ENCODE results near the gene SPP2. TPM values are rescaled to one million over a fixed set of nuclear protein-coding genes. Genes with fewer than 3 reads are reported as not detected.

Gene SPP2
- total and polyA plus RNA-seq, 9 of the 15 experiments (the other 6 are each of a cell fraction or from before 2014, with no cell fraction given), result not detected

DNA sequence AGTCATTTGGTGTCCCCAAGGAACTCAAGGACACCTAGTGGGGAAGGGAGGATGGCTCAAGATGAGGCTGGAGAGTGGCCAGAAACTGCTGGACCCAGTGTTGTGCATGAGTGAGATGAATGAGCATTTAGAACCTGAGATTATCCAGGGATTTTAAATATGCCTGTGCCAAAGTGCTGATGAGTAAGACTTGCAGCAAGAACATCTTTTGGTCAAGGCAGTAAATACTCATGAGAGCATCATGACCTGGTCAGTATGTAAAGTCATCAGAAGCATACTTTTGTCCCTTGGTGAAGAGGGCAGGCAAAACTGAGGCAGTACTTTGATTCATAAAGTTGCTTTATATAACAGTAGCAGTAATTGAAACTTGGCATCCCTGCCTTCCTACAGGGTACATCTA, 3.1 kb upstream of the SPP2 start:
- Histone ChIP-seq H3K4me3 (no peak overlapping the region), H3K9ac (ENCODE audit: insufficient read depth in 1 of 2, low read depth in 2 of 2, low read length in 2 of 2) (no peak overlapping the region), H3K9me1 (ENCODE audit: control insufficient read depth, insufficient read depth, low read length) (no peaks in the 10 kb centered on the region), H3K79me2 (ENCODE audit: control insufficient read depth, insufficient read depth, low read length) (no peaks in the 10 kb centered on the region), H3K9me3 (replicated peaks; ENCODE audit: control insufficient read depth, insufficient read depth, low read depth, low read length) (no peaks in the 10 kb centered on the region), H2AFZ (ENCODE audit: low read depth, low read length) (no peak overlapping the region), H3K36me3 (ENCODE audit: control insufficient read depth, insufficient read depth, low read length) (no peaks in the 10 kb centered on the region), H3K27ac (ENCODE audit: extremely low read depth, low read depth, low read length) (no peak overlapping the region), H3K27me3 (ENCODE audit: control insufficient read depth in 2 of 2, insufficient read depth in 2 of 2, low read length in 2 of 2) (no peaks in the 10 kb centered on the region), H3K4me2 (ENCODE audit: insufficient read depth, low read length) (no peak overlapping the region), H3K4me1 (replicated peaks in 1 of 2; ENCODE audit: control insufficient read depth in 2 of 2, insufficient read depth in 2 of 2, low read length in 2 of 2) (no peaks in the 10 kb centered on the region), H4K20me1 (replicated peaks; ENCODE audit: control insufficient read depth, insufficient read depth, low read length) (no peaks in the 10 kb centered on the region)
- no TSS peak for BruUV-seq (replicated peaks)
- DNase-seq (ENCODE audit: extremely low read depth in 1 of 4, low spot score in 3 of 4) (no peak), FAIRE-seq (no peak), ATAC-seq (no peak)
- in situ Hi-C loops (cut with MboI) (no loop called here), intact Hi-C loops (cut with micrococcal nuclease) (no loop called here)
- TF ChIP-seq, protein P1, sequence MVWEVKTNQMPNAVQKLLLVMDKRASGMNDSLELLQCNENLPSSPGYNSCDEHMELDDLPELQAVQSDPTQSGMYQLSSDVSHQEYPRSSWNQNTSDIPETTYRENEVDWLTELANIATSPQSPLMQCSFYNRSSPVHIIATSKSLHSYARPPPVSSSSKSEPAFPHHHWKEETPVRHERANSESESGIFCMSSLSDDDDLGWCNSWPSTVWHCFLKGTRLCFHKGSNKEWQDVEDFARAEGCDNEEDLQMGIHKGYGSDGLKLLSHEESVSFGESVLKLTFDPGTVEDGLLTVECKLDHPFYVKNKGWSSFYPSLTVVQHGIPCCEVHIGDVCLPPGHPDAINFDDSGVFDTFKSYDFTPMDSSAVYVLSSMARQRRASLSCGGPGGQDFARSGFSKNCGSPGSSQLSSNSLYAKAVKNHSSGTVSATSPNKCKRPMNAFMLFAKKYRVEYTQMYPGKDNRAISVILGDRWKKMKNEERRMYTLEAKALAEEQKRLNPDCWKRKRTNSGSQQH (CRISPR knock-in tag; IDR thresholded peaks at IDR 0.05), result no peak
- TF ChIP-seq POLR3G (IDR thresholded peaks at IDR 0.05; ENCODE audit: extremely low read depth, insufficient read length, insufficient replicate concordance), result no peak
- TF ChIP-seq, protein P2, sequence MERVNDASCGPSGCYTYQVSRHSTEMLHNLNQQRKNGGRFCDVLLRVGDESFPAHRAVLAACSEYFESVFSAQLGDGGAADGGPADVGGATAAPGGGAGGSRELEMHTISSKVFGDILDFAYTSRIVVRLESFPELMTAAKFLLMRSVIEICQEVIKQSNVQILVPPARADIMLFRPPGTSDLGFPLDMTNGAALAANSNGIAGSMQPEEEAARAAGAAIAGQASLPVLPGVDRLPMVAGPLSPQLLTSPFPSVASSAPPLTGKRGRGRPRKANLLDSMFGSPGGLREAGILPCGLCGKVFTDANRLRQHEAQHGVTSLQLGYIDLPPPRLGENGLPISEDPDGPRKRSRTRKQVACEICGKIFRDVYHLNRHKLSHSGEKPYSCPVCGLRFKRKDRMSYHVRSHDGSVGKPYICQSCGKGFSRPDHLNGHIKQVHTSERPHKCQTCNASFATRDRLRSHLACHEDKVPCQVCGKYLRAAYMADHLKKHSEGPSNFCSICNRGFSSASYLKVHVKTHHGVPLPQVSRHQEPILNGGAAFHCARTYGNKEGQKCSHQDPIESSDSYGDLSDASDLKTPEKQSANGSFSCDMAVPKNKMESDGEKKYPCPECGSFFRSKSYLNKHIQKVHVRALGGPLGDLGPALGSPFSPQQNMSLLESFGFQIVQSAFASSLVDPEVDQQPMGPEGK (CRISPR knock-in tag; IDR thresholded peaks at IDR 0.05; ENCODE audit: borderline replicate concordance), result no peak
- TF ChIP-seq, protein P3, sequence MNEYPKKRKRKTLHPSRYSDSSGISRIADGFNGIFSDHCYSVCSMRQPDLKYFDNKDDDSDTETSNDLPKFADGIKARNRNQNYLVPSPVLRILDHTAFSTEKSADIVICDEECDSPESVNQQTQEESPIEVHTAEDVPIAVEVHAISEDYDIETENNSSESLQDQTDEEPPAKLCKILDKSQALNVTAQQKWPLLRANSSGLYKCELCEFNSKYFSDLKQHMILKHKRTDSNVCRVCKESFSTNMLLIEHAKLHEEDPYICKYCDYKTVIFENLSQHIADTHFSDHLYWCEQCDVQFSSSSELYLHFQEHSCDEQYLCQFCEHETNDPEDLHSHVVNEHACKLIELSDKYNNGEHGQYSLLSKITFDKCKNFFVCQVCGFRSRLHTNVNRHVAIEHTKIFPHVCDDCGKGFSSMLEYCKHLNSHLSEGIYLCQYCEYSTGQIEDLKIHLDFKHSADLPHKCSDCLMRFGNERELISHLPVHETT (CRISPR knock-in tag; conservative IDR thresholded peaks at IDR 0.05 in 1 of 2, IDR thresholded peaks at IDR 0.05 in 1 of 2), result no peak
- TF ChIP-seq ZNF384 (IDR thresholded peaks at IDR 0.05; ENCODE audit: low read depth, low read length), result no peak
- no peak for TF ChIP-seq MTF1 (CRISPR knock-in tag; IDR thresholded peaks at IDR 0.05; ENCODE audit: borderline replicate concordance)
- no peak for TF ChIP-seq ZNF717 (CRISPR knock-in tag; IDR thresholded peaks at IDR 0.05)
- TF ChIP-seq U2AF1 (optimal IDR thresholded peaks at IDR 0.05; ENCODE audit: low read depth, low read length), result no peak
- no peak for TF ChIP-seq MAFG (tag; conservative IDR thresholded peaks at IDR 0.05)
- TF ChIP-seq, protein P4, sequence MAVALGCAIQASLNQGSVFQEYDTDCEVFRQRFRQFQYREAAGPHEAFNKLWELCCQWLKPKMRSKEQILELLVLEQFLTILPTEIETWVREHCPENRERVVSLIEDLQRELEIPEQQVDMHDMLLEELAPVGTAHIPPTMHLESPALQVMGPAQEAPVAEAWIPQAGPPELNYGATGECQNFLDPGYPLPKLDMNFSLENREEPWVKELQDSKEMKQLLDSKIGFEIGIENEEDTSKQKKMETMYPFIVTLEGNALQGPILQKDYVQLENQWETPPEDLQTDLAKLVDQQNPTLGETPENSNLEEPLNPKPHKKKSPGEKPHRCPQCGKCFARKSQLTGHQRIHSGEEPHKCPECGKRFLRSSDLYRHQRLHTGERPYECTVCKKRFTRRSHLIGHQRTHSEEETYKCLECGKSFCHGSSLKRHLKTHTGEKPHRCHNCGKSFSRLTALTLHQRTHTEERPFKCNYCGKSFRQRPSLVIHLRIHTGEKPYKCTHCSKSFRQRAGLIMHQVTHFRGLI (CRISPR knock-in tag; IDR thresholded peaks at IDR 0.05), result no peak
- CTCF ChIA-PET (ENCODE audit: low intra/inter-chr PET ratio), result no interaction called here
- POLR2A ChIA-PET, result no interaction called here

Measured in K562 (cell line).